HG02642 (cell line): ENCODE data around the gene PLXNA4.

Experiments used
- ATAC-seq: cut with Tn5 transposase; IDR thresholded peaks from one replicate; pipeline ENCODE4 v1.9.1; 2021; ENCODE audit warnings: mild to moderate bottlenecking; ENCODE audit not compliant: unreplicated experiment, poor library complexity

The PLXNA4 gene

DNA sequence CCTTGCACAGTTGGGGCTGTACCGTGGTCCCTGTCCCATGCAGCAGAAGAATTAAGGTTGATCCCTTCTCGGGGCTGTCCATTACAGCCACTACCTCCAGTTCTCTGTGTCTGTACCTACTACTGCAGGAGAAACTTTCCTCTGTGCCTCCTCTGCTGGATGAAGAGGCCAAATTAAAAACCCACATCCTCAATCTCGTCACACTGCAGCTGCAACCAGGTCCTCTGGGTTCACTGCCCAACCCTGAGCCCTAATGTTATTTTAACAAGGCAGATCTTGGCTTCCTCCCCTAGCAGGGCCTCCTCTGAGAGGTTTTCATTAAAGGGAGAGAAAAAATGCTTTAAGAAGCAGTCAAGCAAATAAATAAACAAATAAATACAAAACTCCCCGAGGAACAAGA lies 66.6 kb downstream of the PLXNA4 start:
- no peak for ATAC-seq

- ATAC-seq: no peak
Observed at GRCh38 chr7:132508724-132509353, 67.4 kb downstream of the PLXNA4 start.

DNA sequence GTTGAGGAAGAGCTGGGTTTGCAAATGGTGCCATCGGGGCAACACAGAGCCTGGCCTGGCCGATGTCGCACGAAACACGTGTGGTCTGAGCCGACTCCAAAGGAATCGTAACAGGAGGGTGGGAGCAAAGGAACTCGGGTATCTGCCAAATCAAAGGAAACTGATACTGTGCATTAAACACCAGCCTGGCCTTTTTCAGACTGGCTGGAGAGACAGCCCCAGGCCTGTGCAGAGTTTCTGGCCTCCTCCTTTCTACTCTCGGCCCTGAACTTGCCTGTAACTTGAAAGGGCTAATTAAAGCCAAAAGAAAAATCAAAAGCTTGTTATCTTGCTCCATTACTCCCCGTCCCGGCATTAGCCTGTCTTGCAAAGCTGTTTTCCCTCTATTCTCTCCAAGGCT lies 71.4 kb downstream of the PLXNA4 start:
- no peak for ATAC-seq

DNA sequence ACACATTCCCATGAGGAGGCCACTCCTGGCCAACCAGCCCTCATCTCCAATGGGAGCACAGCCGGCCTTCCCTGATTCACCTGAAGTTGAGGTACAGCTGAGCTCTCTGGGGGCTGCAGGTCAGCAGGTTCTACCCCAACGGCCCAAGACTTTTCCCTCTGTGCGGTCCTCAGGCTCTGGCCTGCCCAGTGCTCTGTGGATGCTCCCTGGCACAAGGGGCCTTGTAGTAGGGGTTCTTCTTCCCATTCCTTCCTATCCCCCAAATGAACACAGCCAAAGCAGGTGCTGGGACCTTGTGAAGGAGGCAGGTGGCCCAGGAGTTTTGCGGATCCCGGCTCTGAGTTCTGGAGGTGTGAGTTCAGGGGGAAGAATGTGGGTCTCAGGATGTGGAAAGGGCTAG lies 72.2 kb downstream of the PLXNA4 start:
- ATAC-seq: no peak

GRCh38 chr7:132503415-132503814 lies 72.9 kb downstream of the PLXNA4 start:
- ATAC-seq: no peak

GRCh38 chr7:132501956-132502355 lies 74.3 kb downstream of the PLXNA4 start:
- ATAC-seq: no peak

DNA sequence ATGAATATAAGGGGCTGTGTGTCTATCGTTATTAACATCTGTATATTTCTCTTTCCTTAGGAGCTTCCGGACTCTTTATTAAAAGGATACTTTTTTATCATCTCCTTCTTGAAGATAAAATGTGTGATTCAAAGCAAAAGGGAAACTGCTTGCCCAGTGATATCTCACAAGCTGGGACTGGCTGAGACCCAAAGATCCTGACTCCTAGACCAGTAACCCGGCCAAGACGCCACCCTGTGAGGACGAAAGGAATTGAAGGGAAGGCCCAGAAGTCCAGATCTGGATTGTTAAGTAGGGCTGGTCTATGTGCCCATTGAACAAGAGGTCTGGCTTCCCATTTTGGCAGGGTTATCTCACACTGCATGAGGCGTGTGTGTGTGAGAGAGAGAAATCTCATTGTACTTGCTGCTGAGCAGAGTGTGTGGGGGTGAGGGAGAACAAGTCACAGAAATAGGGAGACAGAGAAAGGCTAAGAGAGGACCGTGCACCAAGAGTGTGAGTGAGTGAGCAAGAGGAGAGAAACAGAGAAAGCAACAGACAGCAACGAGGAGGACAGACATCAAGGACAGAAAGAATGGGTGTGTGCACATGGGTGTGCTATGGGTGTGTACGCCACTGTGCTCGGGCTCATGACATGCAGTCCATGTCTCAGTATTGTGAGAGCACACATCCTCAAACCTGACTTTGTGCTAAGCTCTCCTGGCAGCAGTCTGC lies 75.4 kb downstream of the PLXNA4 start:
- no peak for ATAC-seq

DNA sequence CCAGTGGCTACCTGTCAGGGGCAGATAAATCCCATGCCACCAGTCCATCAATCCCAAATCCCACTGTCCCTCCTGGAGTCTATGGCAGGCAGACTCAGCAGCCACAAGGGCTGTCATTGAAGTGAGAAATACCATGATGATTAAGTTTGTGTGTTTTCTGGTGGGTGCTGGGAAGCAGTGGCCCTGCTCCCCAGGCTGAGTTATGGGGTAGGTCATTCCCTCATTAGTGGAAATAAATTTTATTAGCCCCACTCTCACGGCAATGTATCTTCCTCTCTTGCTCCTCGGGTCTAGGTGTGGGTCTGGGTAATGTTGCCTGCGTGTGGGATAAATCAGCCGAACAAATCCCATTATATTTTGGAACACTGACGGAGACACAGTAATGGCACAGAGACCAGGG lies 76.8 kb downstream of the PLXNA4 start:
- ATAC-seq: no peak

DNA sequence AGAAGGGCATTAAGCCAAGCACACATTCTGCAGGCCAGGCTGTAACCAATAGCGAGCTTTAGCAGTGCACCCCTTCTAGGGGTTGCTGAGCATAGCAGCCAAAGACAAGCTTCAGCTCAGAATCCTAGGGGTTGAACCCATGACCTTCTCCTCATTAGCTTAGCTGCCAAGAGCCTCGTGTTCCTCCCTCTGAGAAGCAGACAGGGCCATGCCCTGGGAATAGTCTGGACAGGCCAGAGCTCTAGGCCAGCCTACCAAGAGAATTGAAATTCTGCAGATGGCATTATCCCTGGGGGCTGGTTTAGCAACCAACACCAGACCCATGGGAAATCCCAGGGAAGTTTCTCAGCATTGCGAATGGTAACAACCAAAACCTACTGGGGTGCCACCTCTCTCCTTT lies 77.2 kb downstream of the PLXNA4 start:
- no peak for ATAC-seq

DNA sequence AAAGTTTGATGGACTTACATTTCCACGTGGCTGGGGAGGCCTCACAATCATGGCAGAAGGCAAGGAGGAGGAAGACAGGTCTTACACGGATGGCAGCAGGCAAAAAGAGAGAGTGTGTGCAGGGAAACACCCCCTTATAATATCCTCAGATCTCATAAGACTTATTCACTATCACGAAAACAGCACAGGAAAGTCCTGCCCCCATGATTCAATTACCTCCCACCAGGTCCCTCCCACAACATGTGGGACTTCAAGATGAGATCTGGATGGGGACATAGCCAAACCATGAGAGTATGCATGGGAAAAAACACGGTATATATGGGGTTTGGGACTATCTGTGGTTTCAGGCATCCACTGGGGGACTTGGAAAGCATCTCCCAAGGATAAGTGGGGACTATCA lies 78.0 kb downstream of the PLXNA4 start:
- ATAC-seq: no peak

DNA sequence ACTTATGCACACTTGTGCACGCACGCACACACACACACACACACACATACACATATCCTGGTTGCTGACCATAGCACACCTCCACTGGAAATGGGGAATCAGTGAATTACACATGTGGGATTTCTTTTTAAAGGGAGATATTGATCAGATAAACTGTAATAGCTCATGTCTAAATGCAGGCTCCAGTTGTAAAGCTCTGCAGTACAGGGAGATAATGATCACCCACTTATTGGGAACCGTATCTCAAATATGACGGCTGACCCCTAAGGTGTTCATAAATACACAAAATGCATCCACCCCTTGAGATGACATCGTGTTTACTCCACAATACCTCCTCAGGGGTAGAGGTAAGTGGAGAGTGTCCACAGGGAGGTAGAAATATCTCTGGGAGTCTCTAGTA lies 79.2 kb downstream of the PLXNA4 start:
- ATAC-seq: no peak

DNA sequence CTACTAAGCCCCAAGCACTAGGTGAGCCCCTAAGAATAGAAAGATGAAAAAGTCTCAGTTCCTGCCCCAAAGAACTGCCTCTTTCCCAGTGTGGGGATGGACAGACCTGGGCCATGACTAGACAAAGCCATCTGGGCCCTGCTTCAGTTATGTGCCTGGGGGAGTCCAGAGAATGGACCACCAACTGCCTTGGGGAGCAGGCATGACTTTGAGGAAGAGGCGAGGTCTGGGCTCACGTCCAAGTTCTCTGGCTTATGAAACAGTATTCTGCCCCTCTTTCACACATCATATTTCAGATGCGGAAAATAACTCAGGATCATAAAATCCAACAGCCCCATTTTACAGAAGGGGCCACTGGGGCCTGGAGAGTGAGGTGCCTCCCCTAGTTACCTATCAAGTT lies 80.3 kb downstream of the PLXNA4 start:
- ATAC-seq: no peak

DNA sequence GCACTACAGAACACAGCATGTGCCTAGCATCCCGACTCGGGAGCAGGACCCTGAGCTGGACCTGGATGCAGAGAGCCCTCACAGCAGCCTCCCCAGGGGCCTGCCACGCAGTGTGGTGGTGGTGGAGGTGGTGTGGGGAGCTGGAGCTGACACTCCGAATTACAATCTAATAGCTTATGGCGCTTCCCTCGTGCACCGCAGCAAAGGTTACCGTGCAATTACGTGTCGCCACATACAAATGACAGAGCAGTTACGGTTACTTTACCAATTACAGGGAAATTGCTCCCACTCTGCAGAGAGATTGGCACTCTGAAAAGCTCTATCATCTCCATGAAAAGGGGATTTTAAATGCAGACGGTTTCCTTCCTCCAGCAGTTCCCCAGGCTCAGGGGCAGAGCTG lies 81.8 kb downstream of the PLXNA4 start:
- ATAC-seq: no peak

GRCh38 chr7:132492823-132493445 lies 83.3 kb downstream of the PLXNA4 start:
- ATAC-seq: no peak

DNA sequence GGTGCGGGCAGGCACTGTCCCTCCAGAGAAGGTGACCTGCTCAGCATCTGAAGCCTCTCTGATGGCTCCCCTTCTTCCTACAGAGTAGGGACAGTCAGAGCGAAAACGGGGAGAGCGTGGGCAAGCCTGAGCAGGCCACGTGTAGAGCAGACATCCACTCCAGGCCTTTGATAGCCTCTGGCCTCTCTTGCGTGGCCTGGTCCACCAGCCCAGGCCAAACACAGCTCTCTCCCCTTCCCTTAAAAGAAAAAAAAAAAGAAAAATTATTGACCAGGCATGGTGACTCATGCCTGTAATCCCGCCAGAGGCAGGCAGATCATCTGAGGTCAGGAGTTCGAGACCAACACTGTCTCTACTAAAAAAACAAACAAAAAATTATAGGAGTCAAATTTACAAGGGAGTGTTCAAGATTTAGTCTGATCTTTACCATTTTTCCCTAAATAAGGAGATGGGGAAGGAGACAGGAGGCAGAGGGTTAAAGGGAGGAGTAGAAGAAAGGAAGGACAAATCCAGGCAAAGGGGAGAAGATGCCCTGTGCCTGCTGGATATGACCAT lies 84.8 kb downstream of the PLXNA4 start:
- ATAC-seq: no peak

DNA sequence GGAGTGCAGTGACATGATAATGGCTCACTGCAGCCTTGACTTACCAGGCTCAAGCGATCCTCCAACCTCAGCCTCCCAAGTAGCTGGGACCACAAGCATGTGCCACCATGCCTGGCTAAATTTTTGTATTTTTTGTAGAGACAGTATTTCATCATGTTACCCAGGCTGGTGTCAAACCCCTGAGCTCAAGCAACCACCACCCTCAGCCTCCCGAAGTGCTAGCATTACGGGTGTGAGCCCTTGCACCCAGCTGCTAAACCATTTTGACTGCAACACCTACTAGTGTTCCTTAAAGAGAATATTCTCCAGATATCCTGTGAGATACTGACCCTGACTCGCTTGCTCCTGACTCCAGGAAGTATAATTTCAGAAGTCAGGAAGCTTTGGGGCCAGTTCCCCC lies 85.8 kb downstream of the PLXNA4 start:
- no peak for ATAC-seq

- ATAC-seq: no peak
Observed at GRCh38 chr7:132489776-132490237, 86.5 kb downstream of the PLXNA4 start.

- ATAC-seq: no peak
Observed at GRCh38 chr7:132488634-132489302, 87.5 kb downstream of the PLXNA4 start.

DNA sequence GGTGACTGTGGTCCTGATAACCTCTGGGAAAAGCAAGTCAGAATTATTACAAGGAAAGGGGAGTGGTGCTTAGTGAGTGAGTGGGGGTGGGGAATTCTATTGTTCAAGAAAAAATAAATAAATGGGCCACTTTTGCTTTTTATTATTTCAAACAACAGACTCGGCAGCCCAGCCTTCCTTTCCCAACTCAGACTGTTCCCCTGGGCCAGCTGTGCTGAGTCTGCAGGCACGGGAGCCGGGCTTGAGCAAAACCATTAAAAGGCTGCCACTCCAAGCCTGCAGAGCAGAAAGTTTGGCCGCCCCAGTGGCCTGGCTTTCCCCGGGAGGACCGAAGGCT lies 90.0 kb downstream of the PLXNA4 start:
- ATAC-seq: no peak

DNA sequence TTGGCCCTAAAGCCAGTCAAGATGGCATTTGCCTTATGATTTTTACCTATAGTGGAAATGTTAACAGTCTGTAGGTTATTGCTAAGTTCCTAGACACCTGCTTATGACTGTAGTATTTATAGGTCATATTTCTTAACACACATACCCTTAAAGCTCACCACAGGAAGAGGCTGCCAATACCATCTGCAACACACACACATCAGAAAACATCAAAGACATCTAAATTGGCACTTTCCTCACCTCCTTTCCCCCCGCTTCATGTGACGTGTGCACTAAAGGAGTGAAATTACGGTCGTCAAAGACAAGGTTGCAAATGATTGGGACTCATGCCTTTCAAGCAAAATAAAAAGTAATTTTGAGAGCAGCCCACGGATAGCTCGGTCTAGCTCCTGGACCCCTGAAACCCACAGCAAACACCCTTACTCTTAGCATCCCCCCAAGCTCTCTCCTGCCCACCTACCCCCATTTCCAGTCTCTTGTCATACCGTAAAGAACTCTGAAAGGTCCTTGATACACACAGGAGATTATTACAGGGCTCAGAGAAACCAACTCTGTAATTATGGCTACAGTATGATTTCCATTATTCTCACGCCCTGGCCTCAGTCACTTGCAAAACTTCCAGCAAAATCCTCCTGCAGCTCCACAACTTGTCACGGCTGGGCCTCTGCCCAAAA lies 90.5 kb downstream of the PLXNA4 start:
- ATAC-seq: no peak
